ELR (cell line): Measurements from ENCODE around the gene DHCR24.

Source experiments
- DNase-seq: peaks from one replicate; pipeline ENCODE4 v3.0.0-alpha.2; 2015; ENCODE audit warnings: low read depth

Gene DHCR24

GRCh38 chr1:54846716-54847284 is 40.2 kb downstream of the DHCR24 start:
- DNase-seq = no peak

- DNase-seq = no peak
These were observed 40.7 kb downstream of the DHCR24 start for GRCh38 chr1:54846301-54846700.

DNA sequence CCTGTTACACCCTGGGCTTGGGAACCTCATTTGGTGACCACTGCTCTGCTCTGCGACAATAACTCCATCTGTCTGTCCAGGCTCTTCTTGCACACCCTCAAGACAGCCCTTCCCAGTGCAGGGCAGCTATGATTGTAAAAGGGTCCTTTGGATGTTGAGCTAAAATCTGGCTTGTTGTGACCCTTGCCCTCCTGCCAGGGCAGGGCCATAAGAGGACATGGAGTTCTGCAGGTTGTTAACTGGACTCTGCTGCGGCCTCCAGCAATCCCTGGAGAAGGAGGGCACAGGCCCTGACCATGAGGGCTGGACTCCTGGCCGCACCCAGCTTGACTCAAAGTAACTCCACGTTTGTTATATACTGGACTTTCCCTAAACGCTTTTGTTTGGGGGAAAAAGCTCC is 41.2 kb downstream of the DHCR24 start:
- no peak for DNase-seq

GRCh38 chr1:54844564-54844963 is 42.4 kb downstream of the DHCR24 start:
- DNase-seq = no peak

DNA sequence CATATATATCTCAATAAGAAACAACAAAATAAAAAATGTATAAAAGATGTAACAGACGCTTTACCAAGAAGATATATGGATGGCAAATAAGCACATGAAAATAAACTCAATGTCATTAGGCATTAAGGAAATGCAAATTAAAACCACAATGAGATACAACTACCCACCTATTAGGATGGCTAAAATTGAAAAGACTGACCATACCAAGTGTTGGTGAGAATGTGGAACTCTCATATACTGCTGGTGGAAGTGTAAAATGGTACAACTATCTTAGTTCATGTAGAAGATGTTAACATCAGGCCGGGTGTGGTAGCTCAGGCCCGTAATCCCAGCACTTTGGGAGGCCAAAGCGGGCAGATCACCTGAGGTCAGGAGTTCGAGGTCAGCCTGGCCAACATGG is 43.5 kb downstream of the DHCR24 start:
- DNase-seq = no peak

DNA sequence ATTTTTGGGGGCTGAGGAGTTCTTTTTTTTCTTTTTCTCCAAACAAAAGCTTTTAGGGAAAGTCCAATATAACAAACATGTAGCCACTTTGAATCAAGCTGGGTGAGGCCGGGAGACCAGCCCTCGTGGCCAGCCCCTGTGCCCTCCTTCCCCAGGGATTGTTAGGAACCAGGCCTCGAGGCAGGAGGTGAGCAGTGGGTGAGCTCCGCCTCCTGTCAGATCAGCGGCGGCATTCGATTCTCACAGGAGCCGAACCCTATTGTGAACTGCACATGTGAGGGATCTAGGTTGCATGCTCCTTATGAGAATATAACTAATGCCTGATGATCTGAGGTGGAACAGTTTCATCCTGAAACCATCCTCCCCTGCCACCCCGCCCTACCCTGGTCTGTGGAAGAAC is 44.0 kb downstream of the DHCR24 start:
- no peak for DNase-seq

GRCh38 chr1:54842206-54842915 is 44.6 kb downstream of the DHCR24 start:
- DNase-seq = no peak

- no peak for DNase-seq
These were observed 47.2 kb downstream of the DHCR24 start for GRCh38 chr1:54839824-54840223.

- DNase-seq = no peak
These were observed 48.3 kb downstream of the DHCR24 start for GRCh38 chr1:54838565-54839180.

GRCh38 chr1:54837002-54837853 is 49.8 kb downstream of the DHCR24 start:
- DNase-seq = no peak

GRCh38 chr1:54836594-54836993 is 50.4 kb downstream of the DHCR24 start:
- no peak for DNase-seq

DNA sequence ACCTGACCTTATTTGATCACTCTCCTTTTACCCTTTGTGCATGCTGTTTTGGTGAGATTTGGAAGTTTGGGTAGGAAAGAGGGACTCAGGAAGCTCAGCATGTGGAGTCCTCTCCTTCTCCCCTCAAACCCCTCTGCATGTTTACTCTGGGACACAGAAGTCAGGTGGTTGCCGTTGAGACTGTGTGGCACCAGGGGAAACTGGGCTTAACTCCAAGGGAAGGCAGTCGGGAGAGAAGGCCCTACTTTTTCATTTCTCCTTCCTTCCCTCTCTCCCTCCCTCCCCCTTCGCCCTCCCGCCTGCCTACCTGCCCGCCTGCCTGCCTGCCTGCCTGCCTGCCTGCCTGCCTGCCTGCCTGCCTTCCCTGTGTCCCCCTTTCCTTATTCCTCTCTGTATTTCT is 51.0 kb downstream of the DHCR24 start:
- DNase-seq = no peak

GRCh38 chr1:54835131-54835898 is 51.7 kb downstream of the DHCR24 start:
- no peak for DNase-seq

DNA sequence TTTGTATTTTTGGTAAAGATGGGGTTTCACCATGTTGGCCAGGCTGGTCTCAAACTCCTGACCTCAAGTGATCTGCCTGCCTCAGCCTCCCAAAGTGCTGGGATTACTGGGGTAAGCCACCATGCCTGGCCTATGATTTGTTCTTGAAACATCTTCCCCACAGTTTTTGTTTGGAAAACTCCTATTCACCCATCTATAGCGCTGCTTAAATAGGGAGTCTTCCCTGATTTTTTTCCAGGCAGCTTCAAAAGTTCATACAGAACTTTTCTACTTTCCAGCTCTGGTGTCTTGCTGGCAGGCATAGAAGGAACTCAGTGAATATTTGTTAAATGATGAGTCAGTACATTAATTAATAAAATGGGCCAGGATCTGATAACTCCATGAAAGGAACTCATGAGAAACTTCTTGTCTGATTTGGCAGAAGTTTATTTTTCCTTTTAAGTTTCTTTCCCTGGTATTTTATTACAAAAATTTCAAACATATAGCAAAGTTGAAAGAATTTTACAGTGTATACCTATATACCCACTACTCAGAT is 52.9 kb downstream of the DHCR24 start:
- DNase-seq = no peak

DNA sequence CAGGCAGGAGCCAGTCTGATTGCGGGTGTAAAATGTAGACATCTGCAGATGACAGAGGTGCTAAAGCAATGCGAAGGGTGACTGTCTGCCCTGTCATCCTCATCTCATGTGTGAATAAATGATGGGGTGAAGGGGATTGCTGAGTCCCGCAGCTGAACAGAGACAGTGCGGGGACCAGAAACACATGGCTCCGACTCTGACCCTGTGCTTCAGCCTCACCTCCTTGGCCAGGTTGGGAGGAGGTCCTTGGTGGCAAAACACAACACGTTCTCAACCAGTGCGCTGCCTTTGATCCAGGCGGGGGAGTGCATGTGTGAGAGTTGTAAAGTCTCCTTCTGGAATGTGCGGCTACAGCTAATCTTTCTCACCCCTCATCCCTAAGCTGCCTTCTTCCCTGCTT is 53.9 kb downstream of the DHCR24 start:
- no peak for DNase-seq

DNA sequence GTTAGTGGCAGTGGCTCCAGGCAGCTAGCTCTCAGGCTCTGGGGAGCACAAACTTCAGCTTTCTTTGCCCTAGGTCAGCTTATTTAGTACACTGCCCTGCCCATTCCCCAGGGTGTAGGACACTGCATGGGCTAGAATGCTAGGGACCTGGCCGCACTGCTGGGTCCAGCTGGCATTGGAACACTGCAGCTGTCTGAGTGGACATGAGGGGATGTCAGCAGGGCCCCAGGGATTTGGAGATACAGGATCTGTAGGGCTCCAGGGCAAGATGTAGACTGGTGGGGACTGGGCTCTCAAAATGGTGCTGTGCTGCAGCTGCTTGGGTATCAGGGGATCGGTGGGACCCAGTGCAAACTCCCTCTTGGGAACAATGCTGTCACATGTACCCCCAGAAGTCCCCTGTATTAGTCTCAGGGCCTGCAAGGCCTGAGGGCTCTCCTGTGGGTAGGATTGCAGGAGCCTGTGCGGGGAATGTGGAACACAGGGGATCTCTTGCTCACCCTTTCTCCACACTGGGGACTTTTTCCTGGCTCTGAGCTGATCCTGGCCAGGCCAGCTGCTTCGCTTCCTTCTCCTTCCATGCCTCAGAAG is 60.7 kb downstream of the DHCR24 start:
- DNase-seq = no peak

- no peak for DNase-seq
These were observed 61.3 kb downstream of the DHCR24 start for GRCh38 chr1:54825696-54826095.

DNA sequence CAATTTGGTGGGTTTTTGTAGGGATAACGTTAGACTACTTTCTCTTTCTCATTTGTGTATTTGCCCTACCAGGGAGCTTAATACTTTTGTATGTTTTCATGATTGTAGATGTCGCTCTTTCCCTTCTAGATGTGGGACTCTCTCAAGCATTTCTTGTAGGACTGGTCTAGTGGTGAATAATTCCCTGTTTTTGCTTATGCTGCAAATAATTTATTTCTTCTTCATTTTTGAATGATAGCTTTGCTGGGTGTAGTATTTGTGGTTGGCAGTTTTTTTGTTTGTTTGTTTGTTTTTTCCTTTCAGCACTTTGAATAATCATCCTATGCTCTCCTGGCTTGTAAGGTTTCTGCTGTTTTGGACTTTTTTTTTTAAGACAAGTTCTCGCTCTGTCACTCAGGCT is 63.3 kb downstream of the DHCR24 start:
- DNase-seq = no peak

GRCh38 chr1:54819733-54820132 is 67.3 kb downstream of the DHCR24 start:
- no peak for DNase-seq

GRCh38 chr1:54819195-54819536 is 67.8 kb downstream of the DHCR24 start:
- no peak for DNase-seq

- DNase-seq = no peak
These were observed 68.4 kb downstream of the DHCR24 start for GRCh38 chr1:54818461-54819194.
